ENCODE measurements around the gene CHST2.

The CHST2 gene

DNA sequence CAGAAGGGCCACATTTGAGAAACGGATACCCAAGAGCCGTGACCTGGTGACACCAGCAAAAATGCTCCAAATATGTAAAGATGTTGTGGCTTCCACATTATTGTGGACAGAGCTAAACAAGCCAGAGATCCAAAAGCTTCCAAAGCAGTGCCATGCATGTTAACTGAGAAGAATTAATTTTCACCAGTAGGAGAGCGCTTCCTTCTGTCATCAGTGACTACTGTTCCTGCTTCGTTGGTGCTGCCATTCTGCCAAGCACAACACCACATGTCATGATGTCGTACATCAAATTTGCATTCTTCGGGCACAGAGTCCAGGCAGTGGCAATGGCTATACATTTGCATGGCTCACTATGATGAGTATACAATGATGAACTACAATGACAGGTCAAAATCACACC, 19.1 kb upstream of the CHST2 start:
- peaks cover 27% of the 10 kb centered on the region for H3K9me3 ChIP-seq (ENCODE audit: insufficient read depth, low read length, severe bottlenecking)
- H3K27ac ChIP-seq (ENCODE audit: low read length), result no peak overlapping the region
- no peaks in the 10 kb centered on the region for H3K4me1 ChIP-seq (ENCODE audit: insufficient read depth, low read length)
- no peak for TF ChIP-seq CTCF (IDR thresholded peaks at IDR 0.05; ENCODE audit: borderline replicate concordance, extremely low read depth, low read length, poor library complexity, severe bottlenecking)
- TF ChIP-seq EZH2 (IDR thresholded peaks at IDR 0.05; ENCODE audit: borderline replicate concordance, low read depth, low read length, severe bottlenecking), result no peak
- H3K27me3 ChIP-seq (ENCODE audit: insufficient read depth, low read length, poor library complexity), result no peaks in the 10 kb centered on the region
- ATAC-seq (ENCODE audit: insufficient read depth, low read depth), result no peak
- H3K79me2 ChIP-seq (ENCODE audit: insufficient read depth, low read length), result no peaks in the 10 kb centered on the region
- no peak overlapping the region for H3K4me3 ChIP-seq (ENCODE audit: low read depth in 1 of 2, low read length in 2 of 2)
- H4K20me1 ChIP-seq (ENCODE audit: insufficient read depth, low read length), result no peaks in the 10 kb centered on the region
- no peak overlapping the region for H2AFZ ChIP-seq (ENCODE audit: low read depth, low read length)
- H3K9ac ChIP-seq (ENCODE audit: low read depth, low read length), result no peak overlapping the region
- H3K4me2 ChIP-seq (ENCODE audit: insufficient read depth, low read length), result no peak overlapping the region
- DNase-seq, result no peak
- H3K36me3 ChIP-seq (ENCODE audit: insufficient read depth, low read length), result no peaks in the 10 kb centered on the region

GRCh38 chr3:143101792-143102381, 17.7 kb upstream of the CHST2 start:
- H4K20me1 ChIP-seq (ENCODE audit: insufficient read depth, low read length), result no peaks in the 10 kb centered on the region
- no peaks in the 10 kb centered on the region for H3K4me1 ChIP-seq (ENCODE audit: insufficient read depth, low read length)
- no peaks in the 10 kb centered on the region for H3K27me3 ChIP-seq (ENCODE audit: insufficient read depth, low read length, poor library complexity)
- no peak overlapping the region for H2AFZ ChIP-seq (ENCODE audit: low read depth, low read length)
- H3K9ac ChIP-seq (ENCODE audit: low read depth, low read length), result no peak overlapping the region
- DNase-seq (no peak), ATAC-seq (ENCODE audit: insufficient read depth, low read depth) (no peak)
- H3K27ac ChIP-seq (ENCODE audit: low read length), result no peak overlapping the region
- no peak overlapping the region for H3K4me2 ChIP-seq (ENCODE audit: insufficient read depth, low read length)
- H3K9me3 ChIP-seq (ENCODE audit: insufficient read depth, low read length, severe bottlenecking), result peaks cover 26% of the 10 kb centered on the region
- no peaks in the 10 kb centered on the region for H3K79me2 ChIP-seq (ENCODE audit: insufficient read depth, low read length)
- TF ChIP-seq EZH2 (IDR thresholded peaks at IDR 0.05; ENCODE audit: borderline replicate concordance, low read depth, low read length, severe bottlenecking), result no peak
- TF ChIP-seq CTCF (IDR thresholded peaks at IDR 0.05; ENCODE audit: borderline replicate concordance, extremely low read depth, low read length, poor library complexity, severe bottlenecking), result no peak
- H3K36me3 ChIP-seq (ENCODE audit: insufficient read depth, low read length), result no peaks in the 10 kb centered on the region
- H3K4me3 ChIP-seq (ENCODE audit: low read depth in 1 of 2, low read length in 2 of 2), result no peak overlapping the region

- H3K9ac ChIP-seq (ENCODE audit: low read depth, low read length), result no peak overlapping the region
- no peak overlapping the region for H3K27ac ChIP-seq (ENCODE audit: low read length)
- no peaks in the 10 kb centered on the region for H3K27me3 ChIP-seq (ENCODE audit: insufficient read depth, low read length, poor library complexity)
- DNase-seq, result no peak
- H3K4me1 ChIP-seq (ENCODE audit: insufficient read depth, low read length), result no peaks in the 10 kb centered on the region
- H3K4me3 ChIP-seq (ENCODE audit: low read depth in 1 of 2, low read length in 2 of 2), result no peak overlapping the region
- no peaks in the 10 kb centered on the region for H3K36me3 ChIP-seq (ENCODE audit: insufficient read depth, low read length)
- ATAC-seq (ENCODE audit: insufficient read depth, low read depth), result no peak
- H3K79me2 ChIP-seq (ENCODE audit: insufficient read depth, low read length), result no peaks in the 10 kb centered on the region
- H3K4me2 ChIP-seq (ENCODE audit: insufficient read depth, low read length), result no peak overlapping the region
- H2AFZ ChIP-seq (ENCODE audit: low read depth, low read length), result no peak overlapping the region
- peaks cover 26% of the 10 kb centered on the region for H3K9me3 ChIP-seq (ENCODE audit: insufficient read depth, low read length, severe bottlenecking)
- no peaks in the 10 kb centered on the region for H4K20me1 ChIP-seq (ENCODE audit: insufficient read depth, low read length)
- TF ChIP-seq CTCF (IDR thresholded peaks at IDR 0.05; ENCODE audit: borderline replicate concordance, extremely low read depth, low read length, poor library complexity, severe bottlenecking) (no peak), EZH2 (IDR thresholded peaks at IDR 0.05; ENCODE audit: borderline replicate concordance, low read depth, low read length, severe bottlenecking) (no peak)
These were observed 15.9 kb upstream of the CHST2 start for GRCh38 chr3:143103652-143104051.

DNA sequence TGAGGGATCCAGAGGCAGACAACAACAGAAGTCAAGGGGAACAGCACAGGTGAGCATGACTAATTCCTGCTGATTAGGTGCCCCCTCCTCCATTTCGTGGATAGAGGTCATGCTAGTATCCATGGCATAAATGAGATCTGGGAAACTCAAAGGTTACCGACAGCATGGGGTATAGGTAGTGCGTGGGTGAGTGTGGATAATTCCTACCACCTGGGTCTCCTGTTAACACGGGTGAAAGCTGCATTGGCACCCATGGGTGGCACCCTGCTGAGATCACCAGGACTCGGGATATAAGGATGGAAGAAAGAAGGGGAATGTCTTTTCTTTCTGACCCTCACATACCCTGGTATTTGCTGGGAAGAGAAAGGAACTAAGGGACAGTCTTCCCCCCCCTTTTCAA, 14.4 kb upstream of the CHST2 start:
- Histone ChIP-seq H3K9ac (ENCODE audit: low read depth, low read length) (no peak overlapping the region), H4K20me1 (ENCODE audit: insufficient read depth, low read length) (no peaks in the 10 kb centered on the region), H3K27me3 (ENCODE audit: insufficient read depth, low read length, poor library complexity) (no peaks in the 10 kb centered on the region), H3K4me3 (ENCODE audit: low read depth in 1 of 2, low read length in 2 of 2) (no peak overlapping the region), H3K36me3 (ENCODE audit: insufficient read depth, low read length) (no peaks in the 10 kb centered on the region), H3K9me3 (ENCODE audit: insufficient read depth, low read length, severe bottlenecking) (peaks cover 26% of the 10 kb centered on the region), H3K4me1 (ENCODE audit: insufficient read depth, low read length) (no peaks in the 10 kb centered on the region), H2AFZ (ENCODE audit: low read depth, low read length) (no peak overlapping the region), H3K79me2 (ENCODE audit: insufficient read depth, low read length) (no peaks in the 10 kb centered on the region), H3K4me2 (ENCODE audit: insufficient read depth, low read length) (no peak overlapping the region), H3K27ac (ENCODE audit: low read length) (no peak overlapping the region)
- DNase-seq (no peak), ATAC-seq (ENCODE audit: insufficient read depth, low read depth) (no peak)
- TF ChIP-seq EZH2 (IDR thresholded peaks at IDR 0.05; ENCODE audit: borderline replicate concordance, low read depth, low read length, severe bottlenecking) (no peak), CTCF (IDR thresholded peaks at IDR 0.05; ENCODE audit: borderline replicate concordance, extremely low read depth, low read length, poor library complexity, severe bottlenecking) (no peak)

Measured in DND-41 (cell line).